SK-N-SH (cell line): ENCODE measurements around the gene MAML3. TPM values are rescaled to one million over a fixed set of nuclear protein-coding genes. Genes with fewer than 3 reads are reported as not detected.
A peak's percentile ranks its signal among the peaks of the same experiment; 100 is the strongest.

Source experiments
- CTCF ChIA-PET: fragments of 300-600, 350-600 bp; formaldehyde crosslinking; extraction: SDS; loops from one replicate; lab custom pipeline; 2021; lab: Yijun Ruan, JAX
- POLR2A ChIA-PET: fragments of 350-600 bp; sonication (Branson Sonifier 250); formaldehyde crosslinking; extraction: SDS; loops from one replicate; lab custom pipeline; 2020; ENCODE audit warnings: antibody characterized with exemption, inconsistent platforms; lab: Yijun Ruan, JAX
- DNase-seq: peaks from one replicate; pipeline ENCODE4 v3.0.0; 2012
- H2AFZ ChIP-seq: fragments of 200-600 bp; sonication (generic); 2 replicates; pipeline ENCODE4 v1.8.1; 2016; ENCODE audit warnings: antibody characterized with exemption, mild to moderate bottlenecking, low read depth
- H3F3A ChIP-seq: fragments of 200-600 bp; sonication (generic); replicated peaks from 2 replicates; pipeline ENCODE3; 2016; ENCODE audit warnings: antibody characterized with exemption, mild to moderate bottlenecking; ENCODE audit not compliant: insufficient read depth
- H3K27ac ChIP-seq, 2 experiments: fragments of 200-500 bp in 1 of 2; fragments of 200-600 bp in 1 of 2; sonication (Bioruptor generic) in 1 of 2; sonication (generic), shearing (Covaris generic) in 1 of 2; 2 replicates each; pipeline versions ENCODE4 v1.5.1 to v1.6.1; 2014 to 2016; ENCODE audit warnings: low read depth in 2 of 2, inconsistent platforms in 1 of 2, low read length in 1 of 2, mild to moderate bottlenecking in 1 of 2, mixed read lengths in 1 of 2
- H3K27me3 ChIP-seq: fragments of 200-600 bp; sonication (generic), shearing (Covaris generic); 2 replicates; pipeline ENCODE4 v1.6.1; 2016; ENCODE audit warnings: mixed run types; ENCODE audit not compliant: insufficient read depth
- H3K36me3 ChIP-seq, 2 experiments: fragments of 200-500 bp in 1 of 2; fragments of 200-600 bp in 1 of 2; sonication (Bioruptor generic) in 1 of 2; sonication (generic) in 1 of 2; replicated peaks in 1 of 2; 2 replicates each; pipeline versions ENCODE3 to v1.5.1; 2014 to 2016; ENCODE audit warnings: low read length in 1 of 2, mild to moderate bottlenecking in 1 of 2; ENCODE audit not compliant: insufficient read depth in 2 of 2, control insufficient read depth in 1 of 2
- H3K4me1 ChIP-seq, 2 experiments: fragments of 200-500 bp in 1 of 2; fragments of 200-600 bp in 1 of 2; sonication (Bioruptor generic) in 1 of 2; sonication (generic), shearing (Covaris generic) in 1 of 2; 2 replicates each; pipeline versions ENCODE4 v1.5.1 to v1.6.1; 2014 to 2016; ENCODE audit warnings: low read depth in 1 of 2, low read length in 1 of 2, mixed run types in 1 of 2; ENCODE audit not compliant: insufficient read depth in 2 of 2, control insufficient read depth in 1 of 2
- H3K4me2 ChIP-seq: fragments of 200-600 bp; sonication (generic), shearing (Covaris generic); 2 replicates; pipeline ENCODE4 v1.6.1; 2017; ENCODE audit warnings: mixed run types
- H3K4me3 ChIP-seq, 2 experiments: fragments of 200-500 bp in 1 of 2; fragments of 200-600 bp in 1 of 2; sonication (Bioruptor generic) in 1 of 2; sonication (generic), shearing (Covaris generic) in 1 of 2; 2 replicates each; pipeline versions ENCODE4 v1.5.1 to v1.8.1; 2014 to 2016; ENCODE audit warnings: low read depth in 2 of 2, inconsistent platforms in 1 of 2, low read length in 1 of 2, mild to moderate bottlenecking in 1 of 2, mixed read lengths in 1 of 2, moderate library complexity in 1 of 2
- H3K79me2 ChIP-seq: fragments of 200-600 bp; sonication (generic); 2 replicates; pipeline ENCODE4 v1.8.1; 2017; ENCODE audit warnings: mild to moderate bottlenecking; ENCODE audit not compliant: insufficient read depth
- H3K9ac ChIP-seq: fragments of 200-600 bp; sonication (generic); 2 replicates; pipeline ENCODE4 v1.6.1; 2017; ENCODE audit warnings: mixed run types
- H3K9me2 ChIP-seq: fragments of 200-600 bp; sonication (generic); 2 replicates; pipeline ENCODE4 v1.6.1; 2017; ENCODE audit warnings: mixed run types
- H3K9me3 ChIP-seq: fragments of 200-600 bp; sonication (generic); 2 replicates; pipeline ENCODE4 v1.6.1; 2017; ENCODE audit warnings: mixed run types, mild to moderate bottlenecking, moderate library complexity
- H4K20me1 ChIP-seq: fragments of 200-600 bp; sonication (generic); 2 replicates; pipeline ENCODE4 v1.6.1; 2017; ENCODE audit warnings: mild to moderate bottlenecking, mixed run types; ENCODE audit not compliant: insufficient read depth
- EP300 ChIP-seq, 2 experiments: IDR thresholded peaks; 2 replicates each; pipeline versions ENCODE4 v1.4.0 to v1.6.1; 2012; ENCODE audit warnings: borderline replicate concordance in 1 of 2, low read depth in 1 of 2, low read length in 1 of 2
- EZH2phosphoT487 ChIP-seq: fragments of 200-600 bp; sonication (generic); IDR thresholded peaks from 2 replicates; pipeline ENCODE4 v1.6.1; 2017; ENCODE audit warnings: low read depth, mixed run types, mild to moderate bottlenecking, antibody characterized with exemption, moderate library complexity, borderline replicate concordance
- FOSL2 ChIP-seq: IDR thresholded peaks from 2 replicates; pipeline ENCODE4 v1.4.0; 2012; ENCODE audit warnings: low read depth, mild to moderate bottlenecking, moderate library complexity, borderline replicate concordance
- FOXJ3 ChIP-seq: sonication (generic); formaldehyde crosslinking; IDR thresholded peaks from 2 replicates; pipeline ENCODE4 v1.5.1; 2020; ENCODE audit warnings: mild to moderate bottlenecking, missing genetic modification reagents
- GATA2 ChIP-seq: sonication (generic); formaldehyde crosslinking; IDR thresholded peaks from 2 replicates; pipeline ENCODE4 v1.5.0; 2020; ENCODE audit warnings: mild to moderate bottlenecking, missing genetic modification reagents
- JUND ChIP-seq: IDR thresholded peaks from 2 replicates; pipeline ENCODE4 v1.4.0; 2012
- MEF2A ChIP-seq: IDR thresholded peaks from 2 replicates; pipeline ENCODE4 v1.4.0; 2012; ENCODE audit warnings: low read depth, borderline replicate concordance
- MXI1 ChIP-seq: IDR thresholded peaks from 2 replicates; pipeline ENCODE4 v1.6.1; 2012; ENCODE audit warnings: mild to moderate bottlenecking, low read depth, low read length, improper control_type of control experiment
- NRF1 ChIP-seq: IDR thresholded peaks from 2 replicates; pipeline ENCODE4 v1.6.1; 2012; ENCODE audit warnings: low read depth, mild to moderate bottlenecking, low read length
- POLR2AphosphoS5 ChIP-seq: IDR thresholded peaks from 2 replicates; pipeline ENCODE4 v1.6.1; 2012; ENCODE audit warnings: low read depth, low read length
- RAD21 ChIP-seq: IDR thresholded peaks from 2 replicates; pipeline ENCODE4 v1.6.1; 2012; ENCODE audit warnings: mild to moderate bottlenecking, low read length
- RCOR1 ChIP-seq: fragments of 150-350 bp; IDR thresholded peaks from 2 replicates; pipeline ENCODE4 v1.6.1; 2017; ENCODE audit warnings: antibody characterized with exemption, low read length
- RFX5 ChIP-seq: IDR thresholded peaks from 2 replicates; pipeline ENCODE4 v1.6.1; 2012; ENCODE audit warnings: mild to moderate bottlenecking, improper control_type of control experiment, low read length
- TCF12 ChIP-seq: IDR thresholded peaks from 2 replicates; pipeline ENCODE4 v1.4.0; 2012
- TEAD4 ChIP-seq: IDR thresholded peaks from 2 replicates; pipeline ENCODE4 v1.4.0; 2012; ENCODE audit warnings: mild to moderate bottlenecking, borderline replicate concordance; ENCODE audit not compliant: insufficient read depth
- WGBS: methylation state at CpG from one replicate; pipeline ENCODE4 v1.1.6; 2017; ENCODE audit warnings: low lambda C conversion rate; 5-methylcytosine and 5-hydroxymethylcytosine counted together
- polyA plus RNA-seq, 3 experiments: library from polyadenylated mRNA; depleted of rRNA; stranded (reverse); fragments of >200 nt; gene quantifications; 2 replicates each; pipeline ENCODE4 v1.2.3, GENCODE V29; 2012
- TF ChIP-seq, protein P1 (sequence below): fragments of 200-600 bp; sonication (generic); IDR thresholded peaks from 2 replicates; pipeline ENCODE4 v1.6.1; 2017; ENCODE audit warnings: antibody characterized with exemption, mild to moderate bottlenecking, moderate library complexity
- TF ChIP-seq, protein P2 (sequence below): IDR thresholded peaks from 2 replicates; pipeline ENCODE4 v1.4.0; 2012; ENCODE audit warnings: low read depth, borderline replicate concordance
- TF ChIP-seq, protein P3 (sequence below): IDR thresholded peaks from 2 replicates; pipeline ENCODE4; 2012
- TF ChIP-seq, protein P4 (sequence below): IDR thresholded peaks from 2 replicates; pipeline ENCODE4 v1.6.1; 2012; ENCODE audit warnings: mild to moderate bottlenecking, low read depth, low read length, moderate library complexity

MAML3 gene
- polyA plus RNA-seq, 1 of the 3 experiments (the other 2 are of a cell fraction): 5.3 TPM

DNA sequence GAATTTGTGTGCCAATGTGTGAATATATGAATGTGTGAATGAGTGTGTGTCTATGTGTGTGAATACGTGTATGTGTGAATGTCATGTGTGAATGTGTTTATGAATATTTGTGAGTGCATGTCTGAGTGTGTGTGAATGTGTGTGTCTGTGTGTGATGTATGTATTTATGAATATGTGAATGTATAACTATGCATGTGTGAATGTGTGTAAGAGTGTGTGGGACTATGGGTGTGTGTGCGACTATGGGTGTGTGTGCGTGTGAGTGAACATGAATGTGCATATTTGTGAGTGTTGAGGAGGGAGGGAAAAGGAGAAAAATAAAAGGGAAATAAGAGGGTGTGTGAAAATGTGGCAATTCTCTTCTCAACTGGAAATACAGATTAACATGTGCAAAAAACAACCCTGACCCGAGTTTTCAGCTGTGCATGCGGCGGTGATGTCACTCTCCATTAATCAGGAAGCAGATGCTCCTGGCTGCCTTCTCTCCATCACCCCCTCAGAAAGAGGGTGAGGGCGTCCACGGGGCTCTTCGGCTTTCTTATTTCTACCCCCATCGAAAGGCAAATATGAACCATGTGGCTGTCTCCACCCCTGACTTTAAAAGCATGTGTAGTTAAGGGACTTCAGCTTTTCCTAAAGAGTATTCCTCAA, 219.8 kb downstream of the MAML3 start (continued):
- TF ChIP-seq EP300 (IDR thresholded peaks at IDR 0.05; ENCODE audit: borderline replicate concordance in 1 of 2, low read depth in 1 of 2, low read length in 1 of 2) (0 out of 4 replicates have a peak, but pooled peaks of 1 of the 2 experiments have one; percentile 28), RCOR1 (peak; percentile 38; the same call in 1 of the 2 replicates), MXI1 (peak; percentile 48; the same call in 1 of the 2 replicates), EZH2phosphoT487 (no peak), NRF1 (no peak), TEAD4 (no peak), FOXJ3 (CRISPR knock-in tag) (no peak; the same call in 1 of the 2 replicates), RFX5 (no peak), JUND (no peak), MEF2A (no peak), GATA2 (CRISPR knock-in tag) (no peak), FOSL2 (no peak), POLR2AphosphoS5 (no peak), RAD21 (peak; percentile 24), TCF12 (peak; percentile 26; the same call in 1 of the 2 replicates)
- TF ChIP-seq, protein P1, sequence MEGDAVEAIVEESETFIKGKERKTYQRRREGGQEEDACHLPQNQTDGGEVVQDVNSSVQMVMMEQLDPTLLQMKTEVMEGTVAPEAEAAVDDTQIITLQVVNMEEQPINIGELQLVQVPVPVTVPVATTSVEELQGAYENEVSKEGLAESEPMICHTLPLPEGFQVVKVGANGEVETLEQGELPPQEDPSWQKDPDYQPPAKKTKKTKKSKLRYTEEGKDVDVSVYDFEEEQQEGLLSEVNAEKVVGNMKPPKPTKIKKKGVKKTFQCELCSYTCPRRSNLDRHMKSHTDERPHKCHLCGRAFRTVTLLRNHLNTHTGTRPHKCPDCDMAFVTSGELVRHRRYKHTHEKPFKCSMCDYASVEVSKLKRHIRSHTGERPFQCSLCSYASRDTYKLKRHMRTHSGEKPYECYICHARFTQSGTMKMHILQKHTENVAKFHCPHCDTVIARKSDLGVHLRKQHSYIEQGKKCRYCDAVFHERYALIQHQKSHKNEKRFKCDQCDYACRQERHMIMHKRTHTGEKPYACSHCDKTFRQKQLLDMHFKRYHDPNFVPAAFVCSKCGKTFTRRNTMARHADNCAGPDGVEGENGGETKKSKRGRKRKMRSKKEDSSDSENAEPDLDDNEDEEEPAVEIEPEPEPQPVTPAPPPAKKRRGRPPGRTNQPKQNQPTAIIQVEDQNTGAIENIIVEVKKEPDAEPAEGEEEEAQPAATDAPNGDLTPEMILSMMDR: no peak
- TF ChIP-seq, protein P2, sequence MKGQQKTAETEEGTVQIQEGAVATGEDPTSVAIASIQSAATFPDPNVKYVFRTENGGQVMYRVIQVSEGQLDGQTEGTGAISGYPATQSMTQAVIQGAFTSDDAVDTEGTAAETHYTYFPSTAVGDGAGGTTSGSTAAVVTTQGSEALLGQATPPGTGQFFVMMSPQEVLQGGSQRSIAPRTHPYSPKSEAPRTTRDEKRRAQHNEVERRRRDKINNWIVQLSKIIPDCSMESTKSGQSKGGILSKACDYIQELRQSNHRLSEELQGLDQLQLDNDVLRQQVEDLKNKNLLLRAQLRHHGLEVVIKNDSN: no peak
- TF ChIP-seq, protein P3, sequence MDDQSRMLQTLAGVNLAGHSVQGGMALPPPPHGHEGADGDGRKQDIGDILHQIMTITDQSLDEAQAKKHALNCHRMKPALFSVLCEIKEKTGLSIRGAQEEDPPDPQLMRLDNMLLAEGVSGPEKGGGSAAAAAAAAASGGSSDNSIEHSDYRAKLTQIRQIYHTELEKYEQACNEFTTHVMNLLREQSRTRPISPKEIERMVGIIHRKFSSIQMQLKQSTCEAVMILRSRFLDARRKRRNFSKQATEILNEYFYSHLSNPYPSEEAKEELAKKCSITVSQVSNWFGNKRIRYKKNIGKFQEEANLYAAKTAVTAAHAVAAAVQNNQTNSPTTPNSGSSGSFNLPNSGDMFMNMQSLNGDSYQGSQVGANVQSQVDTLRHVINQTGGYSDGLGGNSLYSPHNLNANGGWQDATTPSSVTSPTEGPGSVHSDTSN: peak; percentile 49

DNA sequence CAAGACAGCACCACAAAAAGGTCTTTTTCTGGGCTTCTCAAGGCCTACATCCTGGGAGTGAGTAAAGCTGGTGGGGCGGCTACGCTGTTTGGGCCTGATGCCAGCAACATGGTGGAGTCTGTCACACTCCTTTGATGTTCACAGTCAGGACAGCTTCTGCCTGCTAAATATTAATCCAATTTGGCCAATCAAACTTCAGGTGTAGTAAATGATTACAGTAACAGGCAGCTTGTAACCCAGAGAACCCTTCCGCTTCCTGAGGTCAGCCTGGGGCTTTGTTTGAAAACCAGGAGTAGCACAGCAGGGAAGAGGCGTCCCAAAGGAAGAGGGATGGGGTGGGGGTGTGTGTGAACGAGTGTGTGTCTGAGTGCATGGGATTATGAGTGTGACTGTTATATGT, 220.4 kb downstream of the MAML3 start:
- ChIA-PET POLR2A (interaction anchor here (0.8 to 2.2 kb wide), 8 partner anchors 9 to 217 kb away, joined by 3 to 8 read pairs (median 6); no protein-coding TSS in a partner anchor), CTCF (interaction anchor here (1.3 to 2.8 kb wide), 3 partner anchors 12 to 277 kb away, joined by 4 to 11 read pairs (median 6); no protein-coding TSS in a partner anchor)
- H3K27me3 ChIP-seq: no peaks in the 10 kb centered on the region
- no peak for DNase-seq
- no peaks in the 10 kb centered on the region for H3F3A ChIP-seq
- no peaks in the 10 kb centered on the region for H3K79me2 ChIP-seq
- no peak overlapping the region for H3K4me2 ChIP-seq
- H3K36me3 ChIP-seq: no peaks in the 10 kb centered on the region
- WGBS: 66% methylated on average over 4 of the region's 5 CpGs
- TF ChIP-seq, protein P4, sequence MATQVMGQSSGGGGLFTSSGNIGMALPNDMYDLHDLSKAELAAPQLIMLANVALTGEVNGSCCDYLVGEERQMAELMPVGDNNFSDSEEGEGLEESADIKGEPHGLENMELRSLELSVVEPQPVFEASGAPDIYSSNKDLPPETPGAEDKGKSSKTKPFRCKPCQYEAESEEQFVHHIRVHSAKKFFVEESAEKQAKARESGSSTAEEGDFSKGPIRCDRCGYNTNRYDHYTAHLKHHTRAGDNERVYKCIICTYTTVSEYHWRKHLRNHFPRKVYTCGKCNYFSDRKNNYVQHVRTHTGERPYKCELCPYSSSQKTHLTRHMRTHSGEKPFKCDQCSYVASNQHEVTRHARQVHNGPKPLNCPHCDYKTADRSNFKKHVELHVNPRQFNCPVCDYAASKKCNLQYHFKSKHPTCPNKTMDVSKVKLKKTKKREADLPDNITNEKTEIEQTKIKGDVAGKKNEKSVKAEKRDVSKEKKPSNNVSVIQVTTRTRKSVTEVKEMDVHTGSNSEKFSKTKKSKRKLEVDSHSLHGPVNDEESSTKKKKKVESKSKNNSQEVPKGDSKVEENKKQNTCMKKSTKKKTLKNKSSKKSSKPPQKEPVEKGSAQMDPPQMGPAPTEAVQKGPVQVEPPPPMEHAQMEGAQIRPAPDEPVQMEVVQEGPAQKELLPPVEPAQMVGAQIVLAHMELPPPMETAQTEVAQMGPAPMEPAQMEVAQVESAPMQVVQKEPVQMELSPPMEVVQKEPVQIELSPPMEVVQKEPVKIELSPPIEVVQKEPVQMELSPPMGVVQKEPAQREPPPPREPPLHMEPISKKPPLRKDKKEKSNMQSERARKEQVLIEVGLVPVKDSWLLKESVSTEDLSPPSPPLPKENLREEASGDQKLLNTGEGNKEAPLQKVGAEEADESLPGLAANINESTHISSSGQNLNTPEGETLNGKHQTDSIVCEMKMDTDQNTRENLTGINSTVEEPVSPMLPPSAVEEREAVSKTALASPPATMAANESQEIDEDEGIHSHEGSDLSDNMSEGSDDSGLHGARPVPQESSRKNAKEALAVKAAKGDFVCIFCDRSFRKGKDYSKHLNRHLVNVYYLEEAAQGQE: no peak
- TF ChIP-seq EP300 (IDR thresholded peaks at IDR 0.05; ENCODE audit: borderline replicate concordance in 1 of 2, low read depth in 1 of 2, low read length in 1 of 2) (peak in 1 of 2 experiments; percentile 43; a peak in 1 of 4 replicates), RCOR1 (no peak)
- TF ChIP-seq, all 33 proteins: peak for 1
- Histone ChIP-seq H2AFZ (no peak overlapping the region), H3K4me3 (no peak overlapping the region), H3K9me3 (no peaks in the 10 kb centered on the region), H3K27ac (peak overlapping the region in 1 of 2 experiments; percentile 71; a peak in 2 of 4 replicates), H4K20me1 (no peaks in the 10 kb centered on the region), H3K9me2 (no peaks in the 10 kb centered on the region), H3K4me1 (peaks cover 5 to 61% of the 10 kb centered on the region in 2 experiments), H3K9ac (no peak overlapping the region)
